Gastrocnemius medialis (tissue), 4 donors: ENCODE data around the gene UBE2G2. TPM values are rescaled to one million over a fixed set of nuclear protein-coding genes. Genes with fewer than 3 reads are reported as not detected.

Experiments used
- ATAC-seq, 2 donors: fragments of 150-250 bp; one replicate each; pipeline ENCODE4 v1.9.1; 2016
- DNase-seq, 2 donors: peaks; one replicate each; pipeline ENCODE4 v3.0.0-alpha.2; 2019
- H3K27ac ChIP-seq, 4 donors: fragments of 200-600 bp; sonication (generic); 1 replicate in 1 of 4; 2 replicates in 3 of 4; pipeline ENCODE4 v1.5.1; 2016 to 2018; ENCODE audit warnings: mild to moderate bottlenecking in 2 of 4, moderate library complexity in 1 of 4
- H3K27me3 ChIP-seq, 3 donors: fragments of 200-600 bp; sonication (generic) in 2 of 3; 1 replicate in 1 of 3; 2 replicates in 2 of 3; pipeline versions ENCODE4 v1.5.1 to v1.6.0; 2016 to 2019; ENCODE audit warnings: mild to moderate bottlenecking in 1 of 3, moderate library complexity in 1 of 3
- H3K36me3 ChIP-seq, 2 donors: fragments of 200-600 bp; sonication (generic) in 1 of 2; one replicate each; pipeline ENCODE4 v1.5.1; 2017 to 2018
- H3K4me1 ChIP-seq, 2 donors: fragments of 200-600 bp; sonication (generic) in 1 of 2; one replicate each; pipeline ENCODE4 v1.5.1; 2016 to 2017; ENCODE audit warnings: mild to moderate bottlenecking in 2 of 2
- H3K4me3 ChIP-seq, 4 donors: fragments of 200-600 bp; sonication (generic) in 3 of 4; 1 replicate in 1 of 4; 2 replicates in 3 of 4; pipeline ENCODE4 v1.5.1; 2016 to 2019; ENCODE audit warnings: mild to moderate bottlenecking in 2 of 4
- H3K9me3 ChIP-seq, 3 donors: fragments of 200-600 bp; sonication (generic) in 2 of 3; 1 replicate in 1 of 3; 2 replicates in 2 of 3; pipeline ENCODE4 v1.5.1; 2016 to 2019
- CTCF ChIP-seq, 5 experiments: fragments of 450-650 bp in 3 of 5; fragments of 200-600 bp in 2 of 5; sonication (generic) in 2 of 5; IDR thresholded peaks in 4 of 5; conservative IDR thresholded peaks in 1 of 5; 1 replicate in 4 of 5; 2 replicates in 1 of 5; pipeline ENCODE4 v1.5.1; 2016 to 2019; ENCODE audit warnings: antibody characterized with exemption in 5 of 5, mild to moderate bottlenecking in 3 of 5, moderate library complexity in 3 of 5
- POLR2A ChIP-seq, 2 donors: fragments of 450-650 bp; IDR thresholded peaks; one replicate each; pipeline ENCODE4 v1.6.1; 2017; ENCODE audit warnings: antibody characterized with exemption in 2 of 2, mild to moderate bottlenecking in 2 of 2, moderate library complexity in 2 of 2
- in situ Hi-C, 4 donors: fragments of 200-750 bp; cut with MboI; loops; one replicate each; pipeline versions ENCODE4 v1.15.0 to v1.8.0; 2017; ENCODE audit warnings: low sequenced_read_pairs in 4 of 4
- intact Hi-C: fragments of 100-400 bp; cut with DNase I; formaldehyde crosslinking; loops from one replicate; pipeline ENCODE4 v1.15.1; 2023; ENCODE audit warnings: low total_unique reads
- total RNA-seq, 4 donors: library from RNA; depleted of rRNA; stranded (reverse); fragments of >200 nt; gene quantifications; one replicate each; pipeline versions ENCODE4 v1.1.0 to v1.2.3, GENCODE V29; 2016

The UBE2G2 gene
- total RNA-seq, 4 donors from 2014 or later, result 64.2 to 83.8 (median 73.3) TPM

- H3K36me3 ChIP-seq, result no peaks in the 10 kb centered on the region
- no peaks in the 10 kb centered on the region for H3K9me3 ChIP-seq
- no peak overlapping the region for H3K27ac ChIP-seq
- no peak overlapping the region for H3K4me3 ChIP-seq
- peak; percentile 26 to 67 for ATAC-seq
- in situ Hi-C loops (no loop called here), intact Hi-C loops (no loop called here)
- no peak for DNase-seq
- TF ChIP-seq POLR2A (IDR thresholded peaks at IDR 0.05), result no peak
- H3K27me3 ChIP-seq, result peaks cover 0 to 2% (median 0%) of the 10 kb centered on the region in 3 donors
- peaks cover 0 to 6% of the 10 kb centered on the region in 2 donors for H3K4me1 ChIP-seq
These were observed 35.2 kb upstream of the UBE2G2 start for GRCh38 chr21:44836666-44837471.

GRCh38 chr21:44836349-44836665 is 34.7 kb upstream of the UBE2G2 start:
- TF ChIP-seq POLR2A (IDR thresholded peaks at IDR 0.05) (no peak), CTCF (IDR thresholded peaks at IDR 0.05 in 4 of 5, conservative IDR thresholded peaks at IDR 0.05 in 1 of 5) (no peak)
- ATAC-seq, result no peak
- no peak overlapping the region for H3K27ac ChIP-seq
- H3K36me3 ChIP-seq, result no peaks in the 10 kb centered on the region
- no peak overlapping the region for H3K4me3 ChIP-seq
- intact Hi-C loops, result no loop called here
- peaks cover 0 to 6% of the 10 kb centered on the region in 2 donors for H3K4me1 ChIP-seq
- no peaks in the 10 kb centered on the region for H3K27me3 ChIP-seq
- DNase-seq, result no peak
- in situ Hi-C loops, result no loop called here
- H3K9me3 ChIP-seq, result no peaks in the 10 kb centered on the region

GRCh38 chr21:44835647-44835973 is 34.0 kb upstream of the UBE2G2 start:
- Histone ChIP-seq H3K9me3 (no peaks in the 10 kb centered on the region), H3K36me3 (no peaks in the 10 kb centered on the region), H3K27me3 (no peaks in the 10 kb centered on the region), H3K27ac (no peak overlapping the region), H3K4me1 (peaks cover 0 to 6% of the 10 kb centered on the region in 2 donors), H3K4me3 (no peak overlapping the region)
- TF ChIP-seq POLR2A (IDR thresholded peaks at IDR 0.05), result no peak
- TF ChIP-seq CTCF (IDR thresholded peaks at IDR 0.05 in 4 of 5, conservative IDR thresholded peaks at IDR 0.05 in 1 of 5), result no peak
- no peak for DNase-seq
- intact Hi-C loops, result no loop called here
- in situ Hi-C loops, result no loop called here
- ATAC-seq, result no peak

- Histone ChIP-seq H3K4me1 (peaks cover 0 to 6% of the 10 kb centered on the region in 2 donors), H3K9me3 (no peaks in the 10 kb centered on the region), H3K36me3 (no peaks in the 10 kb centered on the region), H3K27me3 (no peaks in the 10 kb centered on the region), H3K4me3 (no peak overlapping the region), H3K27ac (no peak overlapping the region)
- in situ Hi-C loops (no loop called here), intact Hi-C loops (no loop called here)
- ATAC-seq (no peak), DNase-seq (no peak)
- TF ChIP-seq CTCF (IDR thresholded peaks at IDR 0.05 in 4 of 5, conservative IDR thresholded peaks at IDR 0.05 in 1 of 5), result no peak
- TF ChIP-seq POLR2A (IDR thresholded peaks at IDR 0.05), result no peak
These were observed 33.5 kb upstream of the UBE2G2 start for GRCh38 chr21:44834951-44835646.

- intact Hi-C loops (no loop called here), in situ Hi-C loops (no loop called here)
- DNase-seq (no peak), ATAC-seq (no peak)
- H3K36me3 ChIP-seq, result no peaks in the 10 kb centered on the region
- H3K9me3 ChIP-seq, result no peaks in the 10 kb centered on the region
- no peaks in the 10 kb centered on the region for H3K27me3 ChIP-seq
- peaks cover 0 to 6% of the 10 kb centered on the region in 2 donors for H3K4me1 ChIP-seq
- no peak overlapping the region for H3K27ac ChIP-seq
- H3K4me3 ChIP-seq, result no peak overlapping the region
- TF ChIP-seq CTCF (IDR thresholded peaks at IDR 0.05 in 4 of 5, conservative IDR thresholded peaks at IDR 0.05 in 1 of 5) (no peak), POLR2A (IDR thresholded peaks at IDR 0.05) (no peak)
These were observed 32.8 kb upstream of the UBE2G2 start for GRCh38 chr21:44834231-44834950.
